Parathyroid adenoma (tissue), 2 donors: ENCODE results near the gene NOTCH3.

Experiments used
- H2AFZ ChIP-seq: fragments of 300-600 bp; sonication (generic); one replicate; pipeline ENCODE4 v1.7.0; 2017; ENCODE audit warnings: antibody characterized with exemption, mild to moderate bottlenecking
- H3K27ac ChIP-seq: fragments of 300-600 bp; sonication (generic); one replicate; pipeline ENCODE4 v1.7.0; 2017
- H3K27me3 ChIP-seq: fragments of 300-600 bp; sonication (generic); one replicate; pipeline ENCODE4 v1.7.0; 2017; ENCODE audit warnings: low read length; ENCODE audit not compliant: control insufficient read depth, insufficient read depth
- H3K36me3 ChIP-seq: fragments of 300-600 bp; sonication (generic); one replicate; pipeline ENCODE4 v1.7.0; 2017; ENCODE audit warnings: low read length; ENCODE audit not compliant: control insufficient read depth, insufficient read depth
- H3K4me1 ChIP-seq: fragments of 300-600 bp; sonication (generic); one replicate; pipeline ENCODE4 v1.7.0; 2017; ENCODE audit warnings: control low read depth
- H3K4me2 ChIP-seq: fragments of 300-600 bp; sonication (generic); one replicate; pipeline ENCODE4 v1.7.0; 2017; ENCODE audit warnings: low read length
- H3K4me3 ChIP-seq: fragments of 300-600 bp; sonication (generic); one replicate; pipeline ENCODE4 v1.7.0; 2017; ENCODE audit warnings: low read depth, low read length
- H3K79me2 ChIP-seq: fragments of 300-600 bp; sonication (generic); one replicate; pipeline ENCODE4 v1.7.0; 2017; ENCODE audit warnings: control low read depth
- H3K9ac ChIP-seq: fragments of 300-600 bp; sonication (generic); one replicate; pipeline ENCODE4 v1.7.0; 2017; ENCODE audit warnings: mild to moderate bottlenecking
- H3K9me3 ChIP-seq: fragments of 300-600 bp; sonication (generic); one replicate; pipeline ENCODE4 v1.7.0; 2017; ENCODE audit warnings: low read length; ENCODE audit not compliant: control insufficient read depth
- CTCF ChIP-seq: fragments of 300-600 bp; sonication (generic); IDR thresholded peaks from one replicate; pipeline ENCODE4 v1.7.0; 2017; ENCODE audit warnings: antibody characterized with exemption, mild to moderate bottlenecking
- donor health status: primary hyperparathyroidism.

Gene NOTCH3

GRCh38 chr19:15136234-15136954 is 64.4 kb downstream of the NOTCH3 start:
- H3K27ac ChIP-seq = no peak overlapping the region
- no peak for TF ChIP-seq CTCF
- no peaks in the 10 kb centered on the region for H3K79me2 ChIP-seq

GRCh38 chr19:15129856-15130585 is 70.8 kb downstream of the NOTCH3 start:
- Histone ChIP-seq H3K79me2 (no peaks in the 10 kb centered on the region), H3K4me1 (peaks cover 5% of the 10 kb centered on the region), H3K9ac (no peak overlapping the region), H3K27ac (no peak overlapping the region), H2AFZ (no peak overlapping the region), H3K27me3 (no peaks in the 10 kb centered on the region), H3K36me3 (no peaks in the 10 kb centered on the region), H3K4me3 (no peak overlapping the region), H3K4me2 (no peak overlapping the region), H3K9me3 (no peaks in the 10 kb centered on the region)
- no peak for TF ChIP-seq CTCF

More at GRCh38 chr19:15136234-15136954, 64.4 kb downstream of the NOTCH3 start:
- Histone ChIP-seq H3K4me3 (no peak overlapping the region), H3K27me3 (no peaks in the 10 kb centered on the region), H2AFZ (peak overlapping the region; percentile 16), H3K36me3 (no peaks in the 10 kb centered on the region), H3K4me1 (peaks cover 5% of the 10 kb centered on the region), H3K9ac (no peak overlapping the region), H3K4me2 (no peak overlapping the region), H3K9me3 (no peaks in the 10 kb centered on the region)

GRCh38 chr19:15128162-15128770 is 72.5 kb downstream of the NOTCH3 start:
- Histone ChIP-seq H3K27ac (no peak overlapping the region), H3K79me2 (no peaks in the 10 kb centered on the region), H3K27me3 (no peaks in the 10 kb centered on the region), H2AFZ (no peak overlapping the region), H3K9ac (no peak overlapping the region), H3K36me3 (no peaks in the 10 kb centered on the region), H3K4me1 (peaks cover 14% of the 10 kb centered on the region), H3K9me3 (no peaks in the 10 kb centered on the region), H3K4me2 (no peak overlapping the region), H3K4me3 (no peak overlapping the region)
- no peak for TF ChIP-seq CTCF

- no peak for TF ChIP-seq CTCF
- H3K9me3 ChIP-seq = no peaks in the 10 kb centered on the region
- no peaks in the 10 kb centered on the region for H3K27me3 ChIP-seq
- peak overlapping the region; percentile 97 for H3K27ac ChIP-seq
- H3K9ac ChIP-seq = no peak overlapping the region
- peak overlapping the region; percentile 96 for H3K4me2 ChIP-seq
- no peaks in the 10 kb centered on the region for H3K79me2 ChIP-seq
- no peaks in the 10 kb centered on the region for H3K36me3 ChIP-seq
- peaks cover 14% of the 10 kb centered on the region for H3K4me1 ChIP-seq
- H2AFZ ChIP-seq = peak overlapping the region; percentile 97
- peak overlapping the region; percentile 99 for H3K4me3 ChIP-seq
Observed at GRCh38 chr19:15126131-15126910, 74.5 kb downstream of the NOTCH3 start.
